Prostate gland (tissue), 2 donors: ENCODE results near the gene R3HDM4. TPM values are rescaled to one million over a fixed set of nuclear protein-coding genes. Genes with fewer than 3 reads are reported as not detected.

Experiments
- DNase-seq: peaks from one replicate; pipeline ENCODE4 v3.0.0-alpha.2; 2019; ENCODE audit warnings: low spot score
- H3K27ac ChIP-seq, 2 donors: fragments of 200-600 bp; sonication (generic); 2 replicates each; pipeline ENCODE4 v1.5.1; 2017 to 2019
- H3K27me3 ChIP-seq: fragments of 200-600 bp; sonication (generic); replicated peaks from 2 replicates; pipeline ENCODE4 v1.5.1; 2019; ENCODE audit not compliant: insufficient read depth
- H3K36me3 ChIP-seq, 2 donors: fragments of 200-600 bp; sonication (generic); 1 replicate in 1 of 2; 2 replicates in 1 of 2; pipeline versions ENCODE4 v1.5.1 to v1.8.1; 2017 to 2019
- H3K4me1 ChIP-seq: fragments of 200-600 bp; sonication (generic); replicated peaks from 2 replicates; pipeline ENCODE4 v1.5.1; 2019
- H3K4me3 ChIP-seq, 2 donors: fragments of 200-600 bp; sonication (generic); 2 replicates each; pipeline ENCODE4 v1.5.1; 2017 to 2019
- H3K9me3 ChIP-seq: fragments of 200-600 bp; sonication (generic); 2 replicates; pipeline ENCODE4 v1.5.1; 2017
- POLR2A ChIP-seq: fragments of 450-650 bp; IDR thresholded peaks from one replicate; pipeline ENCODE4 v1.6.1; 2016; ENCODE audit warnings: antibody characterized with exemption, mild to moderate bottlenecking
- POLR2AphosphoS5 ChIP-seq: sonication (generic); formaldehyde crosslinking; IDR thresholded peaks from one replicate; pipeline ENCODE4 v1.6.1; 2017; ENCODE audit warnings: antibody characterized with exemption
- WGBS: methylation state at CpG from one replicate; pipeline ENCODE4 v1.1.5; 2018; 5-methylcytosine and 5-hydroxymethylcytosine counted together
- intact Hi-C: fragments of 100-400 bp; cut with DNase I; formaldehyde crosslinking; loops from one replicate; pipeline ENCODE4 v1.14.2; 2022
- total RNA-seq, 2 donors: library from RNA; depleted of rRNA; stranded (reverse); fragments of >200 nt; gene quantifications; one replicate each; pipeline ENCODE4 v1.1.0, GENCODE V29; 2016
- TF ChIP-seq, protein P1 (sequence below), 4 experiments: fragments of 200-600 bp in 2 of 4; fragments of 450-650 bp in 2 of 4; sonication (generic) in 2 of 4; IDR thresholded peaks; 1 replicate in 3 of 4; 2 replicates in 1 of 4; pipeline ENCODE4 v1.5.1; 2016 to 2019; ENCODE audit warnings: antibody characterized with exemption in 4 of 4, mild to moderate bottlenecking in 2 of 4, moderate library complexity in 2 of 4

The R3HDM4 gene
- total RNA-seq, 2 donors from 2014 or later, result 36.9 to 58.7 TPM

- 8% methylated on average over 30 of the region's 31 CpGs for WGBS
- Histone ChIP-seq H3K27ac (peak overlapping the region; percentile 67 to 73), H3K4me1 (peaks cover 27% of the 10 kb centered on the region), H3K4me3 (no peak overlapping the region), H3K9me3 (no peaks in the 10 kb centered on the region), H3K36me3 (no peaks in the 10 kb centered on the region), H3K27me3 (no peaks in the 10 kb centered on the region)
- TF ChIP-seq, protein P1, sequence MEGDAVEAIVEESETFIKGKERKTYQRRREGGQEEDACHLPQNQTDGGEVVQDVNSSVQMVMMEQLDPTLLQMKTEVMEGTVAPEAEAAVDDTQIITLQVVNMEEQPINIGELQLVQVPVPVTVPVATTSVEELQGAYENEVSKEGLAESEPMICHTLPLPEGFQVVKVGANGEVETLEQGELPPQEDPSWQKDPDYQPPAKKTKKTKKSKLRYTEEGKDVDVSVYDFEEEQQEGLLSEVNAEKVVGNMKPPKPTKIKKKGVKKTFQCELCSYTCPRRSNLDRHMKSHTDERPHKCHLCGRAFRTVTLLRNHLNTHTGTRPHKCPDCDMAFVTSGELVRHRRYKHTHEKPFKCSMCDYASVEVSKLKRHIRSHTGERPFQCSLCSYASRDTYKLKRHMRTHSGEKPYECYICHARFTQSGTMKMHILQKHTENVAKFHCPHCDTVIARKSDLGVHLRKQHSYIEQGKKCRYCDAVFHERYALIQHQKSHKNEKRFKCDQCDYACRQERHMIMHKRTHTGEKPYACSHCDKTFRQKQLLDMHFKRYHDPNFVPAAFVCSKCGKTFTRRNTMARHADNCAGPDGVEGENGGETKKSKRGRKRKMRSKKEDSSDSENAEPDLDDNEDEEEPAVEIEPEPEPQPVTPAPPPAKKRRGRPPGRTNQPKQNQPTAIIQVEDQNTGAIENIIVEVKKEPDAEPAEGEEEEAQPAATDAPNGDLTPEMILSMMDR (IDR thresholded peaks at IDR 0.05), result peak in 1 of 4 experiments; percentile 3
- TF ChIP-seq POLR2AphosphoS5 (peak; percentile 96), POLR2A (no peak)
- peak; percentile 94 for DNase-seq
- intact Hi-C loops, result no loop called here
Measured at GRCh38 chr19:934865-935479, 22.0 kb upstream of the R3HDM4 start.

GRCh38 chr19:934197-934840 lies 21.3 kb upstream of the R3HDM4 start:
- no peak for DNase-seq
- Histone ChIP-seq H3K27me3 (no peaks in the 10 kb centered on the region), H3K36me3 (no peaks in the 10 kb centered on the region), H3K4me1 (peaks cover 27% of the 10 kb centered on the region), H3K9me3 (no peaks in the 10 kb centered on the region), H3K27ac (peak overlapping the region; percentile 67 to 73), H3K4me3 (no peak overlapping the region)
- 68% methylated on average over 29 of the region's 29 CpGs for WGBS
- TF ChIP-seq POLR2AphosphoS5 (no peak), POLR2A (no peak)
- TF ChIP-seq, protein P1 (IDR thresholded peaks at IDR 0.05), result no peak
- intact Hi-C loops, result no loop called here

GRCh38 chr19:933553-933882 lies 20.5 kb upstream of the R3HDM4 start:
- H3K4me3 ChIP-seq, result no peak overlapping the region

GRCh38 chr19:932648-933552 lies 19.9 kb upstream of the R3HDM4 start:
- intact Hi-C loops, result no loop called here
- H3K27ac ChIP-seq, result peak overlapping the region; percentile 67 to 73
- 50% methylated on average over 54 of the region's 54 CpGs for WGBS
- H3K36me3 ChIP-seq, result no peaks in the 10 kb centered on the region
- TF ChIP-seq, protein P1 (IDR thresholded peaks at IDR 0.05), result peak in 1 of 4 experiments; percentile 13
- TF ChIP-seq POLR2A, result no peak
- TF ChIP-seq POLR2AphosphoS5, result peak; percentile 19
- H3K4me3 ChIP-seq, result no peak overlapping the region
- H3K4me1 ChIP-seq, result peaks cover 27% of the 10 kb centered on the region
- H3K9me3 ChIP-seq, result no peaks in the 10 kb centered on the region
- no peaks in the 10 kb centered on the region for H3K27me3 ChIP-seq
- DNase-seq, result no peak

More at GRCh38 chr19:933553-933882, 20.5 kb upstream of the R3HDM4 start:
- 34% methylated on average over 13 of the region's 14 CpGs for WGBS
- no peak for DNase-seq
- Histone ChIP-seq H3K36me3 (no peaks in the 10 kb centered on the region), H3K4me1 (peaks cover 27% of the 10 kb centered on the region), H3K27me3 (no peaks in the 10 kb centered on the region), H3K9me3 (no peaks in the 10 kb centered on the region), H3K27ac (peak overlapping the region; percentile 67 to 73)
- TF ChIP-seq, protein P1 (IDR thresholded peaks at IDR 0.05), result no peak
- TF ChIP-seq POLR2A (no peak), POLR2AphosphoS5 (no peak)
- intact Hi-C loops, result no loop called here
